SK-N-SH treated with all-trans-retinoic acid at 6 μM for 48 hours (cell line): ENCODE measurements around the gene HOMER1.

ENCODE experiments used
- ARNTL ChIP-seq: fragments of 450-650 bp; formaldehyde crosslinking; IDR thresholded peaks from 2 replicates; pipeline ENCODE4 v1.5.0; 2020; ENCODE audit warnings: low read depth, mild to moderate bottlenecking, moderate library complexity, borderline replicate concordance
- BACH2 ChIP-seq: fragments of 250-450 bp; sonication (Bioruptor Pico); IDR thresholded peaks from 2 replicates; pipeline ENCODE4 v1.9.0; 2021; ENCODE audit warnings: mild to moderate bottlenecking, borderline replicate concordance
- OSR1 ChIP-seq: fragments of 250-450 bp; sonication (Bioruptor Pico); IDR thresholded peaks from 2 replicates; pipeline ENCODE4 v1.8.0; 2022; ENCODE audit warnings: moderate library complexity, mild to moderate bottlenecking, inconsistent platforms
- PATZ1 ChIP-seq: fragments of 250-450 bp; sonication (Bioruptor Pico); IDR thresholded peaks from 2 replicates; pipeline ENCODE4 v1.8.0; 2020; ENCODE audit warnings: mild to moderate bottlenecking, moderate library complexity, borderline replicate concordance
- RARB ChIP-seq: fragments of 250-450 bp; sonication (Bioruptor Pico); IDR thresholded peaks from 2 replicates; pipeline ENCODE4 v1.8.0; 2021; ENCODE audit warnings: mild to moderate bottlenecking, moderate library complexity
- TSHZ2 ChIP-seq: fragments of 250-450 bp; sonication (Bioruptor Pico); IDR thresholded peaks from 2 replicates; pipeline ENCODE4 v1.5.0; 2020; ENCODE audit warnings: mild to moderate bottlenecking, moderate library complexity
- ZFP30 ChIP-seq: fragments of 450-650 bp; formaldehyde crosslinking; IDR thresholded peaks from 2 replicates; pipeline ENCODE4 v1.5.0; 2022; ENCODE audit warnings: mild to moderate bottlenecking, moderate library complexity
- ZNF70 ChIP-seq: fragments of 450-650 bp; formaldehyde crosslinking; IDR thresholded peaks from 2 replicates; pipeline ENCODE4 v1.5.0; 2020; ENCODE audit warnings: mild to moderate bottlenecking, moderate library complexity

GRCh38 chr5:79503794-79504495 lies 10.0 kb downstream of the HOMER1 start:
- no peak for TF ChIP-seq ARNTL (CRISPR knock-in tag)
- TF ChIP-seq BACH2 (CRISPR knock-in tag) = no peak
- TF ChIP-seq RARB (CRISPR knock-in tag) = no peak
- no peak for TF ChIP-seq ZNF70 (CRISPR knock-in tag)
- TF ChIP-seq ZFP30 (CRISPR knock-in tag) = no peak
- no peak for TF ChIP-seq OSR1 (CRISPR knock-in tag)
- TF ChIP-seq TSHZ2 (CRISPR knock-in tag) = no peak
- TF ChIP-seq PATZ1 (CRISPR knock-in tag) = no peak
